SK-N-SH treated with all-trans-retinoic acid at 6 μM for 48 hours (cell line): ENCODE measurements around the gene CTNND2.

Source experiments
- ATAC-seq: fragments of 200-7000 bp; cut with Tn5 transposase; 3 replicates; pipeline ENCODE4 v1.9.1; 2020; ENCODE audit warnings: mild to moderate bottlenecking, moderate library complexity
- BACH2 ChIP-seq: fragments of 250-450 bp; sonication (Bioruptor Pico); IDR thresholded peaks from 2 replicates; pipeline ENCODE4 v1.9.0; 2021; ENCODE audit warnings: mild to moderate bottlenecking, borderline replicate concordance
- CSDC2 ChIP-seq: fragments of 250-450 bp; sonication (Bioruptor Pico); IDR thresholded peaks from 2 replicates; pipeline ENCODE4 v1.5.0; 2020; ENCODE audit warnings: mild to moderate bottlenecking, moderate library complexity
- GLIS3 ChIP-seq: fragments of 250-450 bp; sonication (Bioruptor Pico); IDR thresholded peaks from 2 replicates; pipeline ENCODE4 v1.5.0; 2020; ENCODE audit warnings: mild to moderate bottlenecking, moderate library complexity
- OSR1 ChIP-seq: fragments of 250-450 bp; sonication (Bioruptor Pico); IDR thresholded peaks from 2 replicates; pipeline ENCODE4 v1.8.0; 2022; ENCODE audit warnings: moderate library complexity, mild to moderate bottlenecking, inconsistent platforms
- PPARA ChIP-seq: fragments of 250-450 bp; sonication (Bioruptor Pico); IDR thresholded peaks from 2 replicates; pipeline ENCODE4 v1.5.0; 2020; ENCODE audit warnings: mild to moderate bottlenecking, borderline replicate concordance
- RARB ChIP-seq: fragments of 250-450 bp; sonication (Bioruptor Pico); IDR thresholded peaks from 2 replicates; pipeline ENCODE4 v1.8.0; 2021; ENCODE audit warnings: mild to moderate bottlenecking, moderate library complexity
- SNAI2 ChIP-seq: fragments of 250-450 bp; sonication (Bioruptor Pico); IDR thresholded peaks from 2 replicates; pipeline ENCODE4 v1.5.0; 2020; ENCODE audit warnings: mild to moderate bottlenecking, moderate library complexity
- TCF4 ChIP-seq: fragments of 250-450 bp; sonication (Bioruptor Pico); IDR thresholded peaks from 2 replicates; pipeline ENCODE4 v1.8.0; 2021; ENCODE audit warnings: mild to moderate bottlenecking, moderate library complexity, borderline replicate concordance
- TOX ChIP-seq: fragments of 250-450 bp; sonication (Bioruptor Pico); IDR thresholded peaks from 2 replicates; pipeline ENCODE4 v1.8.0; 2021; ENCODE audit warnings: mild to moderate bottlenecking, moderate library complexity, borderline replicate concordance
- ZC3H10 ChIP-seq: fragments of 250-450 bp; sonication (Bioruptor Pico); IDR thresholded peaks from 2 replicates; pipeline ENCODE4 v1.5.1; 2021; ENCODE audit warnings: mild to moderate bottlenecking, moderate library complexity
- ZFP30 ChIP-seq: fragments of 450-650 bp; formaldehyde crosslinking; IDR thresholded peaks from 2 replicates; pipeline ENCODE4 v1.5.0; 2022; ENCODE audit warnings: mild to moderate bottlenecking, moderate library complexity
- ZNF565 ChIP-seq: fragments of 450-650 bp; formaldehyde crosslinking; conservative IDR thresholded peaks from 2 replicates; pipeline ENCODE4 v1.5.0; 2020; ENCODE audit warnings: low read depth, mild to moderate bottlenecking, moderate library complexity
- ZNF70 ChIP-seq: fragments of 450-650 bp; formaldehyde crosslinking; IDR thresholded peaks from 2 replicates; pipeline ENCODE4 v1.5.0; 2020; ENCODE audit warnings: mild to moderate bottlenecking, moderate library complexity
- ZNF8 ChIP-seq: fragments of 450-650 bp; formaldehyde crosslinking; IDR thresholded peaks from 2 replicates; pipeline ENCODE4 v1.5.0; 2020; ENCODE audit warnings: mild to moderate bottlenecking, moderate library complexity
- TF ChIP-seq, protein P1 (sequence below): fragments of 250-450 bp; sonication (Bioruptor Pico); IDR thresholded peaks from 2 replicates; pipeline ENCODE4 v1.8.0; 2020; ENCODE audit warnings: mild to moderate bottlenecking, moderate library complexity, borderline replicate concordance
- TF ChIP-seq, protein P2 (sequence below): fragments of 250-450 bp; sonication (Bioruptor Pico); IDR thresholded peaks from 2 replicates; pipeline ENCODE4 v1.5.0; 2020; ENCODE audit warnings: mild to moderate bottlenecking, moderate library complexity
- TF ChIP-seq, protein P3 (sequence below): fragments of 250-450 bp; sonication (Bioruptor Pico); IDR thresholded peaks from 2 replicates; pipeline ENCODE4 v1.8.0; 2021; ENCODE audit warnings: low read depth, mild to moderate bottlenecking, moderate library complexity, borderline replicate concordance
- TF ChIP-seq, protein P4 (sequence below): fragments of 250-450 bp; sonication (Bioruptor Pico); IDR thresholded peaks from 2 replicates; pipeline ENCODE4 v1.5.1; 2021; ENCODE audit warnings: mild to moderate bottlenecking, moderate library complexity
- TF ChIP-seq, protein P5 (sequence below): fragments of 250-450 bp; sonication (Bioruptor Pico); IDR thresholded peaks from 2 replicates; pipeline ENCODE4 v1.5.1; 2020; ENCODE audit warnings: low read depth, mild to moderate bottlenecking, moderate library complexity

CTNND2 gene

DNA sequence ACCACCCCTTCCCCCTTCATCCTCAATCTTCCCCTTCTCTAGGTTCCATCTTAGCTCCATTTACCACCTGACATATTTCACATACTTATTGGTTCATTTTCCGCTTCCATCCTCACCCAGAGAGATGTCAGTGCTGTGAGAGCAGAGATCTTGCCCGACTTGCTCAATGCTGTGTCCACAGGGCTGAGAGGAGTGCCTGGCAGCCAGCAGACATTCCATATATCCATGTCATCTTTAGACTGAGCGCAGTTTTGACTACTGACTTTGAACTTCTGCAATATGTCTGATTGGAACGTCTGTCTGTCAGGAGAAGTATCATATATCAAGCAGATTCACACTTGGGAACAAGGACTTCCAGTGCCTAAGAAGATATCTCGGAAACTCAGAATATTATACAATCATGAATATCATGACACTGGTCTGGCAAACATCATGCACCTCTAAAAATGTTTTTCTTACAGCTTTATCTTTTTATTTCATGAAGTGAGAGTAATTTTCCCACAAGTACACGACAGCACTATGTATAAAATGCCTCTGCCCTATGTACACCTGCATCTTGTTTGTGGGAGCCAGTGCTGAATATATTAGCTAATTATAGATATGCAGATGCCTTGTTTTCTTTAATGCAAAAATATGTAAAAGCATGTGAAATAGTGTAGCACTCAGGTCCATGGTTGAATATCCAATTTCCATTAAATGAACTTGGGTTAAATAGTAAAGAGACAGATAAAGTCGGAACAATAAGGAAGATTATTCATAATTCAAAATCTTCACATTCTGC is 689.2 kb downstream of the CTNND2 start:
- TF ChIP-seq GLIS3 (CRISPR knock-in tag) (no peak), OSR1 (CRISPR knock-in tag) (no peak), TCF4 (CRISPR knock-in tag) (no peak), ZNF70 (no peak)
- TF ChIP-seq, protein P1, sequence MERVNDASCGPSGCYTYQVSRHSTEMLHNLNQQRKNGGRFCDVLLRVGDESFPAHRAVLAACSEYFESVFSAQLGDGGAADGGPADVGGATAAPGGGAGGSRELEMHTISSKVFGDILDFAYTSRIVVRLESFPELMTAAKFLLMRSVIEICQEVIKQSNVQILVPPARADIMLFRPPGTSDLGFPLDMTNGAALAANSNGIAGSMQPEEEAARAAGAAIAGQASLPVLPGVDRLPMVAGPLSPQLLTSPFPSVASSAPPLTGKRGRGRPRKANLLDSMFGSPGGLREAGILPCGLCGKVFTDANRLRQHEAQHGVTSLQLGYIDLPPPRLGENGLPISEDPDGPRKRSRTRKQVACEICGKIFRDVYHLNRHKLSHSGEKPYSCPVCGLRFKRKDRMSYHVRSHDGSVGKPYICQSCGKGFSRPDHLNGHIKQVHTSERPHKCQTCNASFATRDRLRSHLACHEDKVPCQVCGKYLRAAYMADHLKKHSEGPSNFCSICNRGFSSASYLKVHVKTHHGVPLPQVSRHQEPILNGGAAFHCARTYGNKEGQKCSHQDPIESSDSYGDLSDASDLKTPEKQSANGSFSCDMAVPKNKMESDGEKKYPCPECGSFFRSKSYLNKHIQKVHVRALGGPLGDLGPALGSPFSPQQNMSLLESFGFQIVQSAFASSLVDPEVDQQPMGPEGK (CRISPR knock-in tag) = no peak
- TF ChIP-seq, protein P2, sequence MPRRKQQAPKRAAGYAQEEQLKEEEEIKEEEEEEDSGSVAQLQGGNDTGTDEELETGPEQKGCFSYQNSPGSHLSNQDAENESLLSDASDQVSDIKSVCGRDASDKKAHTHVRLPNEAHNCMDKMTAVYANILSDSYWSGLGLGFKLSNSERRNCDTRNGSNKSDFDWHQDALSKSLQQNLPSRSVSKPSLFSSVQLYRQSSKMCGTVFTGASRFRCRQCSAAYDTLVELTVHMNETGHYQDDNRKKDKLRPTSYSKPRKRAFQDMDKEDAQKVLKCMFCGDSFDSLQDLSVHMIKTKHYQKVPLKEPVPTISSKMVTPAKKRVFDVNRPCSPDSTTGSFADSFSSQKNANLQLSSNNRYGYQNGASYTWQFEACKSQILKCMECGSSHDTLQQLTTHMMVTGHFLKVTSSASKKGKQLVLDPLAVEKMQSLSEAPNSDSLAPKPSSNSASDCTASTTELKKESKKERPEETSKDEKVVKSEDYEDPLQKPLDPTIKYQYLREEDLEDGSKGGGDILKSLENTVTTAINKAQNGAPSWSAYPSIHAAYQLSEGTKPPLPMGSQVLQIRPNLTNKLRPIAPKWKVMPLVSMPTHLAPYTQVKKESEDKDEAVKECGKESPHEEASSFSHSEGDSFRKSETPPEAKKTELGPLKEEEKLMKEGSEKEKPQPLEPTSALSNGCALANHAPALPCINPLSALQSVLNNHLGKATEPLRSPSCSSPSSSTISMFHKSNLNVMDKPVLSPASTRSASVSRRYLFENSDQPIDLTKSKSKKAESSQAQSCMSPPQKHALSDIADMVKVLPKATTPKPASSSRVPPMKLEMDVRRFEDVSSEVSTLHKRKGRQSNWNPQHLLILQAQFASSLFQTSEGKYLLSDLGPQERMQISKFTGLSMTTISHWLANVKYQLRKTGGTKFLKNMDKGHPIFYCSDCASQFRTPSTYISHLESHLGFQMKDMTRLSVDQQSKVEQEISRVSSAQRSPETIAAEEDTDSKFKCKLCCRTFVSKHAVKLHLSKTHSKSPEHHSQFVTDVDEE (CRISPR knock-in tag) = no peak
- TF ChIP-seq, protein P3, sequence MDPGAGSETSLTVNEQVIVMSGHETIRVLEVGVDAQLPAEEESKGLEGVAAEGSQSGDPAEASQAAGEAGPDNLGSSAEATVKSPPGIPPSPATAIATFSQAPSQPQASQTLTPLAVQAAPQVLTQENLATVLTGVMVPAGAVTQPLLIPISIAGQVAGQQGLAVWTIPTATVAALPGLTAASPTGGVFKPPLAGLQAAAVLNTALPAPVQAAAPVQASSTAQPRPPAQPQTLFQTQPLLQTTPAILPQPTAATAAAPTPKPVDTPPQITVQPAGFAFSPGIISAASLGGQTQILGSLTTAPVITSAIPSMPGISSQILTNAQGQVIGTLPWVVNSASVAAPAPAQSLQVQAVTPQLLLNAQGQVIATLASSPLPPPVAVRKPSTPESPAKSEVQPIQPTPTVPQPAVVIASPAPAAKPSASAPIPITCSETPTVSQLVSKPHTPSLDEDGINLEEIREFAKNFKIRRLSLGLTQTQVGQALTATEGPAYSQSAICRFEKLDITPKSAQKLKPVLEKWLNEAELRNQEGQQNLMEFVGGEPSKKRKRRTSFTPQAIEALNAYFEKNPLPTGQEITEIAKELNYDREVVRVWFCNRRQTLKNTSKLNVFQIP (CRISPR knock-in tag) = no peak
- no peak for ATAC-seq

DNA sequence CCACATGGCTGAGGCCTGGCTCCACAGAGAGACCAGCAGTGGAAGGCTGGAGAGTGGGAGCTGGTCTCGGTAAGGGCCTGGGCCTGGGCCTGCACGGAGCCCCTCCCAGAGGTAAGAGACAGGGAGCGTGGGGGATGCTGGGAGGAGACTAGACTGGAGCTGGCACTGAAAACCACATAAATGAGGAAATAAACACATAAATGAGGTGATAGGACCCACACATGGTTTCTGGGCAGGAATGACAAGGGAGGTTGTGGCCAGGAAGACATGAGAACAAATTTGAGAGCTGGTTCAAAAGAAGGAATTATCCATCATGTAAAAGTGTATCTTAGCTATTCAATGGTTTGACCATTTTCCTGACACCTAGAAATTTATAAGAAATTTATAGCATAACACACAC is 691.5 kb downstream of the CTNND2 start:
- ATAC-seq = no peak

DNA sequence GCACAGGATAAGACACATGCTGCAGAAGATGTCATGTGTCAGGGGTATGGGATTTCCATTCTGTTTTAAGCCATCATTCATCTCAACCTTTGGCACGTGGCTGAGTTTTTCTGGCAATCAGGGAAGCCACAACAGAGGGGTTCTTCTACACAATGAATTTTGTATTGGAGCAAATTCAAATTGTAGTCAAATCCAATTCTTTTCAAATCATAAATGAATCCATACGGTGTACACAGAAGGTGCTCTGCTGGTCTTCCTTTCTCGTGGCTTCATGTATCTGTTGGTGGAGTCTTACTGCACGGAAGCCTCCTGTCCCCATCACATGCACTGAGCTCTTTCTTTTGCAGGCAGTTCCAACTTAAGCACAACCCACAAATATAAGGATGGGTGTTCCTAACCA is 706.5 kb downstream of the CTNND2 start:
- ATAC-seq = no peak
- TF ChIP-seq, protein P4, sequence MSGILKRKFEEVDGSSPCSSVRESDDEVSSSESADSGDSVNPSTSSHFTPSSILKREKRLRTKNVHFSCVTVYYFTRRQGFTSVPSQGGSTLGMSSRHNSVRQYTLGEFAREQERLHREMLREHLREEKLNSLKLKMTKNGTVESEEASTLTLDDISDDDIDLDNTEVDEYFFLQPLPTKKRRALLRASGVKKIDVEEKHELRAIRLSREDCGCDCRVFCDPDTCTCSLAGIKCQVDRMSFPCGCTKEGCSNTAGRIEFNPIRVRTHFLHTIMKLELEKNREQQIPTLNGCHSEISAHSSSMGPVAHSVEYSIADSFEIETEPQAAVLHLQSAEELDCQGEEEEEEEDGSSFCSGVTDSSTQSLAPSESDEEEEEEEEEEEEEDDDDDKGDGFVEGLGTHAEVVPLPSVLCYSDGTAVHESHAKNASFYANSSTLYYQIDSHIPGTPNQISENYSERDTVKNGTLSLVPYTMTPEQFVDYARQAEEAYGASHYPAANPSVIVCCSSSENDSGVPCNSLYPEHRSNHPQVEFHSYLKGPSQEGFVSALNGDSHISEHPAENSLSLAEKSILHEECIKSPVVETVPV (CRISPR knock-in tag) = no peak
- no peak for TF ChIP-seq TCF4 (CRISPR knock-in tag)
- no peak for TF ChIP-seq TOX (CRISPR knock-in tag)
- no peak for TF ChIP-seq RARB (CRISPR knock-in tag)
- TF ChIP-seq, protein P2 (CRISPR knock-in tag) = no peak
- no peak for TF ChIP-seq ZNF70
- TF ChIP-seq SNAI2 (CRISPR knock-in tag) = no peak
- TF ChIP-seq, protein P5, sequence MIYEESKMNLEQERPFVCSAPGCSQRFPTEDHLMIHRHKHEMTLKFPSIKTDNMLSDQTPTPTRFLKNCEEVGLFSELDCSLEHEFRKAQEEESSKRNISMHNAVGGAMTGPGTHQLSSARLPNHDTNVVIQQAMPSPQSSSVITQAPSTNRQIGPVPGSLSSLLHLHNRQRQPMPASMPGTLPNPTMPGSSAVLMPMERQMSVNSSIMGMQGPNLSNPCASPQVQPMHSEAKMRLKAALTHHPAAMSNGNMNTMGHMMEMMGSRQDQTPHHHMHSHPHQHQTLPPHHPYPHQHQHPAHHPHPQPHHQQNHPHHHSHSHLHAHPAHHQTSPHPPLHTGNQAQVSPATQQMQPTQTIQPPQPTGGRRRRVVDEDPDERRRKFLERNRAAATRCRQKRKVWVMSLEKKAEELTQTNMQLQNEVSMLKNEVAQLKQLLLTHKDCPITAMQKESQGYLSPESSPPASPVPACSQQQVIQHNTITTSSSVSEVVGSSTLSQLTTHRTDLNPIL (CRISPR knock-in tag) = no peak
- no peak for TF ChIP-seq ZFP30 (CRISPR knock-in tag)

More for the DNA sequence above, 691.5 kb downstream of the CTNND2 start:
- TF ChIP-seq, protein P2 (CRISPR knock-in tag) = no peak
- TF ChIP-seq ZNF70 (no peak), BACH2 (CRISPR knock-in tag) (no peak), ZC3H10 (CRISPR knock-in tag) (no peak), PPARA (CRISPR knock-in tag) (no peak), GLIS3 (CRISPR knock-in tag) (no peak), TCF4 (CRISPR knock-in tag) (no peak), ZNF565 (CRISPR knock-in tag) (no peak), ZFP30 (CRISPR knock-in tag) (no peak), RARB (CRISPR knock-in tag) (no peak), CSDC2 (no peak), ZNF8 (CRISPR knock-in tag) (no peak)
- TF ChIP-seq, protein P5 (CRISPR knock-in tag) = no peak
